Mucosa of stomach (tissue), 1 donor: ENCODE measurements around the gene E4F1.

ENCODE experiments used
- H3K27me3 ChIP-seq: one replicate; pipeline ENCODE4 v1.7.0; 2013; ENCODE audit warnings: mild to moderate bottlenecking, low read length; ENCODE audit not compliant: control insufficient read depth, insufficient read depth
- H3K36me3 ChIP-seq: one replicate; pipeline ENCODE4 v1.7.0; 2013; ENCODE audit warnings: low read length; ENCODE audit not compliant: control insufficient read depth, insufficient read depth
- H3K4me1 ChIP-seq: one replicate; pipeline ENCODE4 v1.7.0; 2013; ENCODE audit warnings: mild to moderate bottlenecking, low read length; ENCODE audit not compliant: control insufficient read depth, insufficient read depth
- H3K4me3 ChIP-seq: one replicate; pipeline ENCODE4 v1.7.0; 2013; ENCODE audit warnings: low read length
- H3K9ac ChIP-seq: one replicate; pipeline ENCODE4 v1.7.0; 2013; ENCODE audit warnings: mild to moderate bottlenecking, low read length, moderate library complexity
- H3K9me3 ChIP-seq: one replicate; pipeline ENCODE4 v1.7.0; 2013; ENCODE audit warnings: mild to moderate bottlenecking, low read length, moderate library complexity; ENCODE audit not compliant: control insufficient read depth
- donor health status: Pancreatic carcinoma.

E4F1 gene

DNA sequence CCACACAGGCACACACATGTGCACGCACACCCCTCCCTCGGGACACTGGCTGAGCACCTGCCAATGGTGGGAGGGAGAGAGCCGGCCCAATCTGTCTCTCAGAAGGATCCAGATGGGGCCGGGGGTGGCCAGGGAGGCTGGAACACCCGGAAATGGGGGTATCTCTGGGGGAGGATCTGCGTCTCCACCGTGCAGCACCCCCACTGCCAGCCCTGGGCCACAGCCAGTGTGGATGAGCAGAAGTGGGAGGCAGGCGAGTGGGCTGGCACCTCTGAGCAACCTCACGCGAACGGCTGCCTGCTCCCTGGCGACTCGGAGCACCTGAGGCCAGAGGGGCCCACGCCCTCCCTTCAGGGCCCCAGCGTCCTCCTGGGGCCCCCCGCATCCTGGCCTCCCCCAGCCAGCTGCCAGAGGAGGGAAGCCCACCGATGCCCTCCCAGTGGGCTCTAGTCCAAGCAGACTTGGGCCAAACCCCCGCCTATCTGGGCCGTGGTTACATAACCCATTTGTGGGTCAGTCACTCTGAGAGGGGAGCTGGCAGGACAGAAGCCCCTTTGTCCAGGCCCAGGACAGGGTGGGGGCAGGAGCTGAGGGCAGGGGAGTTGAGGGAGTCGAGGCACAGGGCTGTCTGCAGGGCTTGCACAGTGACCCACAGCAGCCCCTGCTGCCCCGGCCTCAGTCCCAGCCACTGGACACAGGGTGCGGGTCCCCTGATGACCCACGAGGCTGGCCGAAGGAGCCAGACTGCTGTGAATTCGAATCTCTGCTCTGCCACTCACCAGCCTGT, 32.5 kb upstream of the E4F1 start:
- no peaks in the 10 kb centered on the region for H3K36me3 ChIP-seq
- H3K27me3 ChIP-seq, result peaks cover 20% of the 10 kb centered on the region
- no peaks in the 10 kb centered on the region for H3K9me3 ChIP-seq
- no peak overlapping the region for H3K4me3 ChIP-seq
- peaks cover 10% of the 10 kb centered on the region for H3K4me1 ChIP-seq
- no peak overlapping the region for H3K9ac ChIP-seq

DNA sequence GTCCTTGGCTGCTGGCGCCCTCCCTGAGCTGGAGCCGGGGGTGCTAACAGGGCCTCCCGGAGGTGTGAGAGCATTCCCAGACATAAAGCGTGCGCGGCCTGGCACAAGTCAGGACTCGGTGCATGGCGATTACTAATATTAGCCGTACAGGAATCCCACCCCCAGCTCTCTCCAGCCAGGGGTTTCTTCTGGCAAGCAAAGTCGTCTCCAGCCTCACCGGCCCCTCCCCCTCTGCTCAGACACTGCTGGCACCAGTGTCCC, 32.0 kb upstream of the E4F1 start:
- H3K9ac ChIP-seq, result no peak overlapping the region

DNA sequence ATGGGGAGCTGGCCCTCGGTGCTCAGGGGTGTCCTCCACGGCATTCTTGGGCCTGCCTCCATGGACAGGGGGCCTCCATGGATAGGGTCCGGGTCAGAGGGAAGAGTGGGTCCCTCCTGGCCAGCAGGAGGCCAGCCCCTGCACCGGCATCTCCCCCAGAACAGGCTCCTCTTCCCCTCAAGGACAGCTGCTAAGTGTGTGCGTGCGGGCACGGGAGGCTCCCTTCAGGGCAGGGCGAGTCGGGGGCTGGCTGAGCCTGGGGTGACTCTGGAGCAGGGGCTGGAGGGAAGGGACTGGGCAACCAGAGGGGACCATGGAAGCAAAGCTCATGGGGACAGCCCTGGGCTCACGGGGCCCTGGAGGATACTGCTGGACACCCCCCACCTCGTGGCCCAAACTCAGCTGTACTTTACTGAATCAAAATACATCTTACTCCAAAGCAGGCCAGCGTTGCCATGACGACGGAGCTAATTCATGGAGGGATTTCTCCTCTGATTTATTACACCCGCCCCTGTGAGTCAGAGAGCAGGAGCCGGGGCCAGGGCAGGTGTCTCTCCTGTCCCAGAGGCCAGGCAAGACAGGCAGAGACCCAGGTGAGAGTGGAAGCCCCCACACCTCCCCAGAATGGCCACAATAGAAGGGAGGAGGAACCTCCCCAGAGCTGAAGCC, 29.1 kb upstream of the E4F1 start:
- Histone ChIP-seq H3K36me3 (no peaks in the 10 kb centered on the region), H3K9me3 (no peaks in the 10 kb centered on the region), H3K27me3 (peaks cover 43% of the 10 kb centered on the region), H3K4me3 (no peak overlapping the region), H3K9ac (no peak overlapping the region), H3K4me1 (peaks cover 11% of the 10 kb centered on the region)

More for the DNA sequence above, 32.0 kb upstream of the E4F1 start:
- H3K4me1 ChIP-seq, result peaks cover 11% of the 10 kb centered on the region
- no peak overlapping the region for H3K4me3 ChIP-seq
- peaks cover 23% of the 10 kb centered on the region for H3K27me3 ChIP-seq
- no peaks in the 10 kb centered on the region for H3K36me3 ChIP-seq
- H3K9me3 ChIP-seq, result no peaks in the 10 kb centered on the region

DNA sequence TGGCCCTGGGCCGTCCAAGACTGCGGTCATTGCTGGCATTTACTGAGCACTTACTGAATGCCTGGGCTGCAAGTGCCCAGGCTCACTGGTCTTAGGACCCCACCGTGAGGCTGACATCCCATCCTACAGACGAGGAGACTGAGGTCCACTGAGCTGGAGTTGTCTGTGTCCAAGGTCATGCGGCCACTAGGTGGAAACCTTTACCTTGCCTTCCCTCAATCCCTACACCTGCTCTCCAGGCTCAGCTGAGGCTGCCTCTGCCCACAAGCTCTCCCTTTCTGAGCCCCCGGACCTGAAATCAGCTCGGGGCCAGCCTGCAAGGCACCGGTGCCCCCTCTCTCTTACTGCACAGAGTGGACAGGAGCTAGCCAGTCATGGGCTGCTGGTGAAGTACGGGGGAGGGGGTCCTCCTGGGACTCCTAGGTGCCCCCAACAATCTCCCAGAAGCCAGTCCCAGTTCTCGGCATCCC, 28.5 kb upstream of the E4F1 start:
- H3K9me3 ChIP-seq, result no peaks in the 10 kb centered on the region
- no peak overlapping the region for H3K9ac ChIP-seq
- H3K4me1 ChIP-seq, result peaks cover 11% of the 10 kb centered on the region
- H3K27me3 ChIP-seq, result peaks cover 43% of the 10 kb centered on the region
- H3K36me3 ChIP-seq, result no peaks in the 10 kb centered on the region
- no peak overlapping the region for H3K4me3 ChIP-seq

DNA sequence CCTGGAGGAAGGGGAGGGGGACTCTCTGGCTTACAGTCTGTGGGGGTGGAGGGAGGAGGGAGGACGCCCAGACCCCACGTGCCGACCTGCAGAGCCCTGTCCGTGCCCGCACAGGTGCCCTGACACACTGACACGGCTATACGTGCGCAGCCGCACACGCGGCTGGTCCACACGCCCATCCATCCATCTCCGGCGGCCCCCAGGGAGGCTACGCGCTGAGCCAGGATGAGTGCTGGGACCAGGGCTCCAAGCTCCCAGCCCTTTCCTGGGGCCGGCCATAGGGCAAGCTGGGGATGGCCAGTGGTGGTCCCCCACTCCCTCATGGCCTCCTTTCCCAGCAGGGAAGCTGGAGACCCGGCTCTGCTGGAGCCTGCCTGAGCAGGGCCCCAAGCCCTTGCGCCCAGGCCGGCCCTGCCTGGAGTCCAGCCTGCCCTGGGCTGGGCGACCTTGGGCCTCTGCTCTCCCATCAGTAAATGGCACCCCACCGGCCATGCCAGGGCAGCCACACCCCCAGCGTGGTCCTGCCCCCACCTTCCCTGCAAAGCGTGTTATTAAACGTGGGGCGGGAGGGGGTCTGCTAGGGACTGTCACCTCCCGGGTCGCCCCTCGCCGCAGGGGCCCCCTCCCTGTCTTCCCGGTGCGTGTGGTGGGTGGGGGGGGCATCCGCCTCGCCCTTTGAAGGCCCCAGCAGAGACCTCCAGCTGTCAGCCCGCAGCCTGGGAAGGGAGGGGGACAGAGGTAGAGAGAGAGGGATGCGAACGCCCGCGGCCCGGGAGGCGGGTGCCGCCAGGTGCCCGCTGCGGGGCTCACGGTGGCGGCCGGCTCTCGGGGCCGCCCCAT, 27.8 kb upstream of the E4F1 start:
- H3K4me3 ChIP-seq, result no peak overlapping the region
- H3K4me1 ChIP-seq, result peaks cover 11% of the 10 kb centered on the region
- H3K9ac ChIP-seq, result no peak overlapping the region
- H3K36me3 ChIP-seq, result no peaks in the 10 kb centered on the region
- no peaks in the 10 kb centered on the region for H3K9me3 ChIP-seq
- H3K27me3 ChIP-seq, result peaks cover 43% of the 10 kb centered on the region

DNA sequence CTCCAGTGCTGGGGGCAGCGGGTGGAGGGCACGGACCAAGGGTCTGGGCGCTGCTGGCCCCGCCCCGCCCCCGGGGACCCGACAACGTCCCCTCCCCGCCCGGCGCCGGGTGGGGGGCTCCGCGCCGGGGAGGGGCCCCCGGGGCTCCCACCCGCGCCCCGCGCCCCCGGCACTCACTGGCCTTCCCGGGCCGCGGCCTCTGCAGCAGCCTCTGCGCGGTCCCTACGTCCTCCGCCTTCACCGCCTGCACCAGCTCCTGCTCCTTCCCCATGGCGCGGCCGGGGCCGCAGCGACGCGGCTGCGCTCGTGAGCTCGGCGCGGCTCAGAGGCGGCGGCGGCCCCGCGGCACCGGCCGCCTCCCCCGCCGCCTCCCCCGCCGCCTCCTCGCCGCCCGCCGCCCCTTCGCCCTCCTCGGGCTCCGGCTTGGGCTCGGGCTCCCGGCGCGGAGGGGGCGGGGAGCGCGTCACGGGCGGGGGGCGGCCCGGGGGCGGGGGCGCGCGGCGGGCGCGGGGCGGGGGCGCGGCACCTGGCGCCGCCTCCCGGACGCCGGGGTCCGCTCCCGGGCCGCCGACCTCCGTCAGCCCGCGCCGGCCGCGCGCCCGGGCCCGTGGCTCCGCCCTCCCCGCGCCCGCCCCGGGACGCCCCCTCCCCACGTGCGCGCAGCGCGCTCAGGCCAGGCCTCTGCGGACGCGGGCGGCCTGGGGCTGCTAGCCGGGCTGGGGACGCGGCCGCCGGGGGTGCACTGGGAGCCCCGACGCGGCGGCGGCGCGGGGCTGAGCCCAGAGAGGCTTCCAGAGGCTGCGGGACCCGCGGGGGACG, 27.0 kb upstream of the E4F1 start, which contains the start of gene CASKIN1:
CASKIN1 (minus strand) TSS at position 444 of the 819 bp plus-strand sequence; CDS start at position 271, 173 bp downstream.
- no peak within 1 kb of the TSS for H3K9ac ChIP-seq
- H3K27me3 ChIP-seq, result peaks cover 43% of the 10 kb centered on the region
- peaks cover 11% of the 10 kb centered on the region for H3K4me1 ChIP-seq
- H3K36me3 ChIP-seq, result no peaks in the 10 kb centered on the region
- no peak within 1 kb of the TSS for H3K4me3 ChIP-seq
- H3K9me3 ChIP-seq, result no peaks in the 10 kb centered on the region

DNA sequence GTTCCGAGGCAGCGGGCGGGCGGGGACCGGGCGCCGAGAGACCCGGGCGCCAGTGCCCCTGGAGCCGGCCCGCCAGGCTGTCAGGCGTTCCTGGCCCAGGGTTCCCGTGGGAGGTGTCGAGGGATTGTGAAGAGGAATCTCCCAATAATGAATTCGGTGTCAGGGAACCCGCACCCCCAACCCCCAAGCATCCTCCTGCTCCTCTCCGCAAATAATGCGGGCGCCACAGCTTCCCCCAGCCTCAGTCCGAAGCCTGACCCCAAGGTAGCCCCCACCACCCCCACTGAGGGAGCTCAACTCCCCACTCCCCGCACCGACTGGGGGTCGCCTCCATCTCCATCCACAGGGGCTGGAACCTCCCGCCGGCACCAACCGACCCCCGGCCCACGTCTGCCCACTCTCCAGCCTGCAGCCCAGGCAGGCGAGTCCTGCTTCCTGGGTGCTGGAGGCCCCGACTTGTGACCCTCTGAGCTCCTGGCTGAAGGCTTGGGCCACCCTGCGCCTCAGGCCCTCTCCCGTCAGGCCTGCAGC, 26.3 kb upstream of the E4F1 start:
- Histone ChIP-seq H3K9ac (no peak overlapping the region), H3K4me3 (no peak overlapping the region), H3K27me3 (peaks cover 43% of the 10 kb centered on the region), H3K9me3 (no peaks in the 10 kb centered on the region), H3K4me1 (peaks cover 11% of the 10 kb centered on the region), H3K36me3 (no peaks in the 10 kb centered on the region)

DNA sequence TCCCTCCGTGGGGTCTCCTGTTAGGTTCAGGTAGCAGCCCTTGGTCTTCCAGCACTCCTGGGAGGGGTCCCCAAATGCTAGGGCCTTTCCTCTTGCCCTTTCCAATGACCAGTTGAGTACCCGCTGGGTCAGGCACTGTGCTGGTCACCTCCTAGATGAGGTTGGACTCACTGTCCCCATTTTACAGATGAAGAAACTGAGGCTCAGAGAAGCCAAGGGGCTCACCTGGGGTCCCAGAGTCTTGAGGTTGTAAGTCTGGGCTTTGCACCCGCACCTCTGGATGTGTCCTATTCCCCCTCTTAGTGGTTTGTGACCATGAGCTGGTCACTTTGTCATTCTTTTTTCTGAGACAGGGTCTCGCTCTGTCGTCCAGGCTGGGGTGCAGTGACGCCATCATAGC, 25.6 kb upstream of the E4F1 start:
- no peak overlapping the region for H3K4me3 ChIP-seq
- H3K27me3 ChIP-seq, result peaks cover 43% of the 10 kb centered on the region
- H3K36me3 ChIP-seq, result no peaks in the 10 kb centered on the region
- H3K9me3 ChIP-seq, result no peaks in the 10 kb centered on the region
- H3K9ac ChIP-seq, result no peak overlapping the region
- H3K4me1 ChIP-seq, result peaks cover 11% of the 10 kb centered on the region

DNA sequence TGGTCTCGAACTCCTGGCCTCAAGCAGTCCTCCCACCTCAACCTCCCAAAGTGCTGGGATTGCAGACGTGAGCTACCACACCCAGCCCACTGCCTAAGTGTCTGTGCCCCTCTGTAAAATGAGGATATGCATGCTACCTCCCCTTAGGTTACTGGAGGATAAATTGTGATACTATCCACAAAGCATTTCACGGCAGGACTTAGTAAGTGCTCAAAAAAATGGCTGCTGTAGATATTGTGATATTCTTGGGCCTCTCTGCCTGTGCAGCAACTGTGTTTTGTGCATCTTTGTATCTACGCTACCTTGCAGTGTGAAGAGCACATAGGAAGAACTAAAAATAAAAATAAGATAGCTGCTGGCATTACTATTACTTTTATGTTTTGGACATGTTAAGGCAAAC, 25.1 kb upstream of the E4F1 start:
- peaks cover 11% of the 10 kb centered on the region for H3K4me1 ChIP-seq
- no peak overlapping the region for H3K4me3 ChIP-seq
- peaks cover 43% of the 10 kb centered on the region for H3K27me3 ChIP-seq
- H3K9me3 ChIP-seq, result no peaks in the 10 kb centered on the region
- no peak overlapping the region for H3K9ac ChIP-seq
- H3K36me3 ChIP-seq, result no peaks in the 10 kb centered on the region

DNA sequence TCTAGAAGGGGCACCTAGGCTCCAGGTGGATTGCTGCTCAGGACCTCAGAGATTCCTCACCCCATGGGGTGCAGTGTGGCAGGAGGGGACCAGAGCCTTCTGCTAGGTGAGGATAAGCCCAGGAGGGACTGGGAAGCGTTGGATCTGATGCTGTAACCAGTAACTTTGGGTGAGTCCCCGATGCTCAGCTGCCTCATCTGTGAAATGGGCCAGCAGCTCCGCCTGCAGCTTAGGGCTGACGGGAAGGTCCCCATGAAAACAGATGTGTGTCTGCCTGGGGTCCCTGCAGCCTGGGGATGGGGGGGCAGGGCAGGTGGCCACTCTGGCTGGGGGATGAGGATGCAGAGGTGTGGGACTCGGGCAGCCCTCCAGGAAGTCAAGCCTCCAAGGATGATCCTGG, 24.3 kb upstream of the E4F1 start:
- Histone ChIP-seq H3K27me3 (peaks cover 40% of the 10 kb centered on the region), H3K4me1 (peaks cover 11% of the 10 kb centered on the region), H3K9ac (no peak overlapping the region), H3K4me3 (no peak overlapping the region), H3K36me3 (no peaks in the 10 kb centered on the region), H3K9me3 (no peaks in the 10 kb centered on the region)

DNA sequence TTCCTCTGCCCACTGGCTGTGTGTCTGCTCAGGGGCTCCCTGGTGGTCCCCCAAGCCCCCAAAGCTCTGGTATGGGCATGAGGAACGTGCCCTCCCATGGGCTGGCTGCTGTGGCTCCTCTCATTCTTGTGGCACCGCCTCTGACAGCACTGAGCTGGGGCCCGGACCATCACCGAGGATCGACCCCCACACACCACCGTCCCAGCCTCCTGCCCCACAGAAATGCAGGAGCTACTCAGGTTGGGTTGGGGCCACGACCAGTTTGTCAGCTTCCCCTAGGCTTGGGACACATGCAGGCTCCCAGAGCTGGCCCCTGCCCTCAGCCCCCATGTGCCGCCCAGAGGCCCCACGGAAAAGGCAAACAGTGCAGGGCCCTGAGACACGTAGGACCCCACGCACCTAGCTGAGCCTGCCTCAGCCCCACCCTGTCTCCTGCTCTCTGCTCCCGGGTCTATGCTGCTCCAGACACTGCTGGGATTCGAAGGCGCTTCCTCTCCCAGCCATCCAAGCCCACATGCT, 23.7 kb upstream of the E4F1 start:
- Histone ChIP-seq H3K36me3 (no peaks in the 10 kb centered on the region), H3K9ac (no peak overlapping the region), H3K4me3 (no peak overlapping the region), H3K4me1 (peaks cover 15% of the 10 kb centered on the region), H3K9me3 (no peaks in the 10 kb centered on the region), H3K27me3 (peaks cover 34% of the 10 kb centered on the region)
